Keratinocyte (primary cell): ENCODE results near the gene SLC17A5. TPM values are rescaled to one million over a fixed set of nuclear protein-coding genes. Genes with fewer than 3 reads are reported as not detected.
"Not testable (repeated sequence)": the region's sequence is repeated elsewhere in the genome, so short reads cannot be mapped to it uniquely, and the experiment has no call there.

Experiments
- DNase-seq: peaks from one replicate; pipeline ENCODE4 v3.0.0-alpha.2; 2011; ENCODE audit warnings: low read depth, missing footprints, low spot score
- FAIRE-seq: peaks from 2 replicates; lab custom pipeline; 2011; peaks lifted over from hg19 to GRCh38; lab: Jason Lieb, UNC
- H2AFZ ChIP-seq: 2 replicates; pipeline ENCODE4 v1.6.0; 2012; ENCODE audit warnings: low read length, control low read depth, inconsistent platforms; ENCODE audit not compliant: control insufficient read depth
- H3K27ac ChIP-seq: 2 replicates; pipeline ENCODE4 v1.5.1; 2011; ENCODE audit warnings: low read length; ENCODE audit not compliant: control insufficient read depth, insufficient read depth
- H3K27me3 ChIP-seq: 3 replicates; pipeline ENCODE4 v1.6.0; 2011; ENCODE audit warnings: low read length; ENCODE audit not compliant: control insufficient read depth, insufficient read depth; ENCODE audit errors: extremely low read depth
- H3K36me3 ChIP-seq, 2 experiments: 2 replicates in 1 of 2; 3 replicates in 1 of 2; pipeline ENCODE4 v1.5.1; 2011; ENCODE audit warnings: low read length in 2 of 2, mild to moderate bottlenecking in 1 of 2; ENCODE audit not compliant: control insufficient read depth in 2 of 2, insufficient read depth in 2 of 2; ENCODE audit errors: extremely low read depth in 1 of 2
- H3K4me1 ChIP-seq: 3 replicates; pipeline ENCODE4 v1.5.1; 2011; ENCODE audit warnings: low read length; ENCODE audit not compliant: control insufficient read depth, insufficient read depth; ENCODE audit errors: extremely low read depth
- H3K4me2 ChIP-seq: 3 replicates; pipeline ENCODE4 v1.6.0; 2011; ENCODE audit warnings: low read depth, low read length; ENCODE audit not compliant: control insufficient read depth, insufficient read depth; ENCODE audit errors: extremely low read depth
- H3K4me3 ChIP-seq, 3 experiments: fragments of 200-600 bp in 1 of 3; sonication (generic) in 1 of 3; 2 replicates in 2 of 3; 3 replicates in 1 of 3; pipeline ENCODE4 v1.5.1; 2011 to 2016; ENCODE audit warnings: low read length in 3 of 3, mild to moderate bottlenecking in 3 of 3, control low read depth in 2 of 3, inconsistent platforms in 1 of 3, low read depth in 1 of 3, mixed read lengths in 1 of 3, mixed run types in 1 of 3, moderate library complexity in 1 of 3; ENCODE audit not compliant: control insufficient read depth in 2 of 3, insufficient read depth in 2 of 3; ENCODE audit errors: extremely low read depth in 1 of 3
- H3K79me2 ChIP-seq: 2 replicates; pipeline ENCODE4 v1.6.0; 2012; ENCODE audit warnings: low read length; ENCODE audit not compliant: control insufficient read depth, insufficient read depth
- H3K9ac ChIP-seq: 3 replicates; pipeline ENCODE4 v1.6.0; 2011; ENCODE audit warnings: low read length; ENCODE audit not compliant: control insufficient read depth, insufficient read depth; ENCODE audit errors: extremely low read depth
- H3K9me1 ChIP-seq: 3 replicates; pipeline ENCODE4 v1.6.0; 2011; ENCODE audit warnings: low read length; ENCODE audit not compliant: control insufficient read depth, insufficient read depth; ENCODE audit errors: extremely low read depth
- H3K9me3 ChIP-seq: 2 replicates; pipeline ENCODE4 v1.5.1; 2012; ENCODE audit warnings: low read depth, low read length; ENCODE audit not compliant: control insufficient read depth
- H4K20me1 ChIP-seq: 3 replicates; pipeline ENCODE4 v1.6.0; 2011; ENCODE audit warnings: low read length; ENCODE audit not compliant: control insufficient read depth, insufficient read depth; ENCODE audit errors: extremely low read depth
- EZH2 ChIP-seq: IDR thresholded peaks from one replicate; pipeline ENCODE4 v1.6.1; 2012; ENCODE audit warnings: inconsistent platforms, mild to moderate bottlenecking, low read length, moderate library complexity
- dilution Hi-C: fragments of 300-500 bp; cut with MboI; formaldehyde crosslinking; loops from one replicate; pipeline ENCODE4 v1.7.0; 2020; ENCODE audit warnings: low sequenced_read_pairs; ENCODE audit not compliant: extremely low pct_ligation_motif_present
- polyA plus RNA-seq, 5 experiments: library from polyadenylated mRNA; depleted of rRNA in 3 of 5; stranded (reverse) in 3 of 5; stranded (forward) in 1 of 5; unstranded in 1 of 5; fragments of >200 nt; gene quantifications; 1 replicate in 1 of 5; 2 replicates in 3 of 5; 3 replicates in 1 of 5; pipeline versions ENCODE4 v1.2.1 to v1.2.3, GENCODE V29; 2011 to 2012; ENCODE audit warnings: missing spikeins in 2 of 5, low read depth in 1 of 5, low replicate concordance in 1 of 5
- TF ChIP-seq, protein P1 (sequence below), 3 experiments: IDR thresholded peaks in 1 of 3; conservative IDR thresholded peaks in 1 of 3; optimal IDR thresholded peaks in 1 of 3; 2 replicates in 2 of 3; 3 replicates in 1 of 3; pipeline versions ENCODE3 to v1.5.1; 2011; ENCODE audit warnings: low read length in 3 of 3, mild to moderate bottlenecking in 3 of 3, moderate library complexity in 2 of 3, control low read depth in 1 of 3, inconsistent platforms in 1 of 3; ENCODE audit not compliant: insufficient read depth in 2 of 3; ENCODE audit errors: extremely low read depth in 1 of 3

SLC17A5 gene
- polyA plus RNA-seq, 1 donor (not counting 4 experiments of a cell fraction or from before 2014, with no cell fraction given), result 8.7 TPM

DNA sequence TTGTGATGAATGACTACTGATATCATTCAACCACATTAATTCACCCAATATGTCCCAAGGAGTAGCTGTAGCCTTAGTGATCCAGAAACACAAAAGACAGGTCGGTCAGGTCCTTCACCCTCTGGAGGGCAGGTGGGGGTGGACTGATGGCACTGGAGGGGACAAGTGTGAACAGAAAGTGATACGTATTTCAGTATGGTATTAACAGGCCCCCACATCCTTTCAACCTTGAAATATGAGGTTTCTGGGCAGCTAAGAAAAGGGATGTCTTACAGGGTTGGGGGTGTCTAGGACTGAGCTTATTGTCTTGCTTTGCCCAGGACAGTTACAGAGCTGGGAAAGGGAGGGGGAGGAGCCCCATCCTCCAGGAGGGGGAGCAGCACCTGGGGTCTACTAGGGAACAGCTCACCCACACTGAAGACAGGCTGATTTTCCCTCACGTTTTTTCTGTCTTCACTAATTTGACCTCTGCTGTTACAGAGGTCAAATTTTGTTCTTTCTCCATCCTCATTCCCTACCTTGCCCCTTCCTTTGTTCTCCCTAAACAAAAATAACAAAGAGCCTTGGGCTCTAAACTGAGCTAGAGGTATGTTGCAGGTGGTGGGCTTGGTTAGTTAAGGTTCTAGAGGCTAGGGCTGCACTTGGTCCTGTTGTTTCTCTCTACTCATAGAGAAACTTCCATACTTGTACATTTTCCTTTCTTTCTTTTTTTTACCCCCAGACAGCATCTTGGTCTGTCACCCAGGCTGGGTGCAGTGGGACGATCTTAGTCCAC lies 95.0 kb downstream of the SLC17A5 start:
- Histone ChIP-seq H3K4me2 (no peak overlapping the region), H3K27ac (no peak overlapping the region), H4K20me1 (no peaks in the 10 kb centered on the region), H3K9me3 (no peaks in the 10 kb centered on the region), H3K9ac (no peak overlapping the region), H3K79me2 (no peaks in the 10 kb centered on the region), H2AFZ (no peak overlapping the region), H3K9me1 (no peaks in the 10 kb centered on the region), H3K4me1 (no peaks in the 10 kb centered on the region), H3K4me3 (no peak overlapping the region), H3K27me3 (no peaks in the 10 kb centered on the region), H3K36me3 (no peaks in the 10 kb centered on the region)
- TF ChIP-seq EZH2, result no peak
- TF ChIP-seq, protein P1, sequence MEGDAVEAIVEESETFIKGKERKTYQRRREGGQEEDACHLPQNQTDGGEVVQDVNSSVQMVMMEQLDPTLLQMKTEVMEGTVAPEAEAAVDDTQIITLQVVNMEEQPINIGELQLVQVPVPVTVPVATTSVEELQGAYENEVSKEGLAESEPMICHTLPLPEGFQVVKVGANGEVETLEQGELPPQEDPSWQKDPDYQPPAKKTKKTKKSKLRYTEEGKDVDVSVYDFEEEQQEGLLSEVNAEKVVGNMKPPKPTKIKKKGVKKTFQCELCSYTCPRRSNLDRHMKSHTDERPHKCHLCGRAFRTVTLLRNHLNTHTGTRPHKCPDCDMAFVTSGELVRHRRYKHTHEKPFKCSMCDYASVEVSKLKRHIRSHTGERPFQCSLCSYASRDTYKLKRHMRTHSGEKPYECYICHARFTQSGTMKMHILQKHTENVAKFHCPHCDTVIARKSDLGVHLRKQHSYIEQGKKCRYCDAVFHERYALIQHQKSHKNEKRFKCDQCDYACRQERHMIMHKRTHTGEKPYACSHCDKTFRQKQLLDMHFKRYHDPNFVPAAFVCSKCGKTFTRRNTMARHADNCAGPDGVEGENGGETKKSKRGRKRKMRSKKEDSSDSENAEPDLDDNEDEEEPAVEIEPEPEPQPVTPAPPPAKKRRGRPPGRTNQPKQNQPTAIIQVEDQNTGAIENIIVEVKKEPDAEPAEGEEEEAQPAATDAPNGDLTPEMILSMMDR (optimal IDR thresholded peaks at IDR 0.05 in 1 of 3, IDR thresholded peaks at IDR 0.05 in 1 of 3, conservative IDR thresholded peaks at IDR 0.05 in 1 of 3; ENCODE audit: extremely low read depth in 1 of 3, insufficient read depth in 2 of 3, low read length in 3 of 3), result no peak
- dilution Hi-C loops, result no loop called here
- no peak for DNase-seq
- FAIRE-seq, result no peak

GRCh38 chr6:73556836-73557235 lies 97.0 kb downstream of the SLC17A5 start:
- H3K4me3 ChIP-seq, result no peak overlapping the region
- H3K9me3 ChIP-seq, result no peaks in the 10 kb centered on the region
- no peak overlapping the region for H3K27ac ChIP-seq
- no peaks in the 10 kb centered on the region for H3K4me1 ChIP-seq
- FAIRE-seq, result no peak
- no peak overlapping the region for H3K9ac ChIP-seq
- DNase-seq, result no peak
- dilution Hi-C loops, result no loop called here
- no peak overlapping the region for H3K4me2 ChIP-seq
- no peaks in the 10 kb centered on the region for H3K36me3 ChIP-seq
- no peak overlapping the region for H2AFZ ChIP-seq
- no peaks in the 10 kb centered on the region for H3K79me2 ChIP-seq
- H3K9me1 ChIP-seq, result no peaks in the 10 kb centered on the region
- TF ChIP-seq, protein P1 (optimal IDR thresholded peaks at IDR 0.05 in 1 of 3, IDR thresholded peaks at IDR 0.05 in 1 of 3, conservative IDR thresholded peaks at IDR 0.05 in 1 of 3; ENCODE audit: extremely low read depth in 1 of 3, insufficient read depth in 2 of 3, low read length in 3 of 3), result no peak
- TF ChIP-seq EZH2, result no peak
- no peaks in the 10 kb centered on the region for H4K20me1 ChIP-seq
- H3K27me3 ChIP-seq, result no peaks in the 10 kb centered on the region

- H3K27me3 ChIP-seq, H3K4me3 ChIP-seq, H3K27ac ChIP-seq, H3K9me3 ChIP-seq, H2AFZ ChIP-seq, H3K36me3 ChIP-seq, H3K9ac ChIP-seq, H3K9me1 ChIP-seq, H3K4me2 ChIP-seq, H3K79me2 ChIP-seq, H3K4me1 ChIP-seq, FAIRE-seq, DNase-seq, dilution Hi-C loops, H4K20me1 ChIP-seq: not testable (repeated sequence)
Measured at GRCh38 chr6:73555380-73555949, 98.3 kb downstream of the SLC17A5 start.
